MM.1S (cell line): ENCODE results near the gene CSNK1G3.
"Not testable (repeated sequence)": the region's sequence is repeated elsewhere in the genome, so short reads cannot be mapped to it uniquely, and the experiment has no call there.

Experiments
- DNase-seq: peaks from one replicate; pipeline ENCODE4 v3.0.0-alpha.2; 2015
- H2AFZ ChIP-seq: fragments of 300-600 bp; sonication (generic); 2 replicates; pipeline ENCODE4 v1.6.0; 2016; ENCODE audit warnings: antibody characterized with exemption, low read length
- H3F3A ChIP-seq: fragments of 300-600 bp; sonication (generic); 2 replicates; pipeline ENCODE4 v1.6.1; 2016; ENCODE audit warnings: mild to moderate bottlenecking, antibody characterized with exemption, low read length, moderate library complexity, mixed read lengths; ENCODE audit not compliant: insufficient read depth
- H3K27ac ChIP-seq: fragments of 300-600 bp; sonication (generic); 2 replicates; pipeline ENCODE4 v1.5.1; 2016; ENCODE audit warnings: mild to moderate bottlenecking, low read length
- H3K27me3 ChIP-seq: fragments of 300-600 bp; sonication (generic); replicated peaks from 2 replicates; pipeline ENCODE4 v1.6.0; 2016; ENCODE audit warnings: low read length; ENCODE audit not compliant: insufficient read depth
- H3K36me3 ChIP-seq: fragments of 300-600 bp; sonication (generic); replicated peaks from 2 replicates; pipeline ENCODE4 v1.6.1; 2016; ENCODE audit warnings: mild to moderate bottlenecking, low read length, mixed read lengths; ENCODE audit not compliant: insufficient read depth
- H3K4me1 ChIP-seq: fragments of 300-600 bp; sonication (generic); 2 replicates; pipeline ENCODE4 v1.6.1; 2016; ENCODE audit warnings: low read length, mixed read lengths
- H3K4me2 ChIP-seq: fragments of 300-600 bp; sonication (generic); 2 replicates; pipeline ENCODE4 v1.6.0; 2016; ENCODE audit warnings: low read depth, low read length
- H3K4me3 ChIP-seq: fragments of 300-600 bp; sonication (generic); 2 replicates; pipeline ENCODE4 v1.5.1; 2016; ENCODE audit warnings: low read length, mixed read lengths
- H3K79me2 ChIP-seq: fragments of 300-600 bp; sonication (generic); 2 replicates; pipeline ENCODE4 v1.6.1; 2016; ENCODE audit warnings: mixed run types, low read length, mixed read lengths
- H3K9ac ChIP-seq: fragments of 300-600 bp; sonication (generic); 2 replicates; pipeline ENCODE4 v1.6.1; 2016; ENCODE audit warnings: low read length, mixed read lengths
- H3K9me2 ChIP-seq: fragments of 300-600 bp; sonication (generic); replicated peaks from 2 replicates; pipeline ENCODE4 v1.6.1; 2016; ENCODE audit warnings: mild to moderate bottlenecking, low read length, mixed read lengths; ENCODE audit not compliant: insufficient read depth
- H3K9me3 ChIP-seq: fragments of 300-600 bp; sonication (generic); replicated peaks from 2 replicates; pipeline ENCODE4 v1.6.1; 2016; ENCODE audit warnings: mild to moderate bottlenecking, low read length, mixed read lengths; ENCODE audit not compliant: insufficient read depth
- H4K20me1 ChIP-seq: fragments of 300-600 bp; sonication (generic); 2 replicates; pipeline ENCODE4 v1.6.1; 2016; ENCODE audit warnings: mild to moderate bottlenecking, low read length, moderate library complexity, mixed read lengths; ENCODE audit not compliant: insufficient read depth
- CTCF ChIP-seq: fragments of 300-600 bp; sonication (generic); IDR thresholded peaks from 2 replicates; pipeline ENCODE4 v1.5.1; 2016; ENCODE audit warnings: antibody characterized with exemption, low read length, mixed read lengths
- EZH2 ChIP-seq: fragments of 300-600 bp; sonication (generic); optimal IDR thresholded peaks from 2 replicates; pipeline ENCODE3; 2017; ENCODE audit warnings: low read depth, mild to moderate bottlenecking, antibody characterized with exemption, low read length, mixed read lengths
- EZH2phosphoT487 ChIP-seq: fragments of 300-600 bp; sonication (generic); IDR thresholded peaks from 2 replicates; pipeline ENCODE4 v1.6.1; 2018; ENCODE audit warnings: antibody characterized with exemption, low read length

The CSNK1G3 gene

DNA sequence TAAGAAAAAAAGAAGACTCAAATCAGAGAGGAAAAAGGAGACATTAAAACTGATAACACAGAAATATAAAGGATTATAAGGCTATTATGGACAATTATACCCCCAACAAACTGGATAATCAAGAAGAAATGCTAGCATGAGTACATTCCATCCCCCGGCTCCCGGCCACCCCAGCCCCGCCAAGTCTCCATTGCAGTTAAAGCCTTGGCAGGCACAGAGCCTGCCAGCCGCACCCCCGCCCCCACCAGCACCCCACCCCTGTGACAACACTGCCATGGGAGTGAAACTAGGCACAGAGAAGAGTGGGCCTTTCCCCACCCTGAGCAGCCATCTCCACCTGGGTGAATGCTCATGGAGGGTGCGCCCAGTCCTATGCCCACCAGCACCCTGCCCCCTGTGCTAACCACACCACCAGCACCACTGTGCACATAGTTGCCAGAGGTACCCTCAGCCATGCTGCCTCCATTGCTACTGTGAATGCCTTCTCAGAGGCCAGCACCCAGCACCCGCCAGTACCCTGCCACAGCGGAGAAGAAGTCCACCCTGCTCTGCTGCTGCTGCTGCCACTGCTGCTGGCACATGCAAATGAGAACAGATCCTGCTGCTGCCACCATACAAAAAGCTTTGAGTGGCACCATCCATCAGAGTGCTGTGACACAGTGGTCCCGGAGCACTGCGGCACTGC is 117.0 kb downstream of the CSNK1G3 start:
- H3F3A ChIP-seq: no peaks in the 10 kb centered on the region
- H3K27ac ChIP-seq: no peak overlapping the region
- no peaks in the 10 kb centered on the region for H3K79me2 ChIP-seq
- H3K4me3 ChIP-seq: no peak overlapping the region
- TF ChIP-seq EZH2 (no peak), EZH2phosphoT487 (no peak), CTCF (no peak)
- H3K36me3 ChIP-seq: no peaks in the 10 kb centered on the region
- no peaks in the 10 kb centered on the region for H3K4me1 ChIP-seq
- H3K27me3 ChIP-seq: no peaks in the 10 kb centered on the region
- no peak for DNase-seq
- no peak overlapping the region for H2AFZ ChIP-seq
- no peaks in the 10 kb centered on the region for H3K9me3 ChIP-seq
- no peaks in the 10 kb centered on the region for H3K9me2 ChIP-seq
- no peak overlapping the region for H3K9ac ChIP-seq
- H3K4me2 ChIP-seq: no peak overlapping the region
- H4K20me1 ChIP-seq: no peaks in the 10 kb centered on the region

DNA sequence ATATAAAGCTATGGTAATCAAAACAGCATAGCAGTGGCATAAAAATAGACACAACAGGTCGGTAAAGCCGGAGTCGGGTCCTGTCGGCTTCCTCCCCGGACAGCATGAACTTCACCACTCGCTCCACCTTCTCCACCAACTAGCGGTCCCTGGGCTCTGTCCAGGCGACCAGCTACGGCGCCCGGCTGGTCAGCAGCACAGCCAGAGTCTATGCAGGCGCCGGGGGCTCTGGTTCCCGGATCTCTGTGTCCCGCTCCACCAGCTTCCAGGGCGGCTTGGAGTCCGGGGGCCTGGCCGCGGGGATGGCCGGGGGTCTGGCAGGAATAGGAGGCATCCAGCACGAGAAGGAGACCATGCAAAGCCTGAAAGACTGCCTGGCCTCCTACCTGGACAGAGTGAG is 124.0 kb downstream of the CSNK1G3 start:
- Histone ChIP-seq H3K9me3 (no peaks in the 10 kb centered on the region), H3K9ac (no peak overlapping the region), H3K4me2 (no peak overlapping the region), H3K9me2 (no peaks in the 10 kb centered on the region), H3F3A (no peaks in the 10 kb centered on the region), H3K36me3 (no peaks in the 10 kb centered on the region), H3K79me2 (no peaks in the 10 kb centered on the region), H3K27me3 (no peaks in the 10 kb centered on the region), H4K20me1 (no peaks in the 10 kb centered on the region), H2AFZ (no peak overlapping the region), H3K4me1 (no peaks in the 10 kb centered on the region), H3K4me3 (no peak overlapping the region), H3K27ac (no peak overlapping the region)
- no peak for DNase-seq
- TF ChIP-seq EZH2 (no peak), EZH2phosphoT487 (no peak)

- H3F3A ChIP-seq, H4K20me1 ChIP-seq, H3K9ac ChIP-seq, H3K79me2 ChIP-seq, H3K9me3 ChIP-seq, H3K4me2 ChIP-seq, H3K4me3 ChIP-seq, H3K27ac ChIP-seq, H3K27me3 ChIP-seq, H3K9me2 ChIP-seq, H3K4me1 ChIP-seq, DNase-seq, H3K36me3 ChIP-seq, H2AFZ ChIP-seq: not testable (repeated sequence)
Observed at GRCh38 chr5:123637028-123637427, 125.1 kb downstream of the CSNK1G3 start.

DNA sequence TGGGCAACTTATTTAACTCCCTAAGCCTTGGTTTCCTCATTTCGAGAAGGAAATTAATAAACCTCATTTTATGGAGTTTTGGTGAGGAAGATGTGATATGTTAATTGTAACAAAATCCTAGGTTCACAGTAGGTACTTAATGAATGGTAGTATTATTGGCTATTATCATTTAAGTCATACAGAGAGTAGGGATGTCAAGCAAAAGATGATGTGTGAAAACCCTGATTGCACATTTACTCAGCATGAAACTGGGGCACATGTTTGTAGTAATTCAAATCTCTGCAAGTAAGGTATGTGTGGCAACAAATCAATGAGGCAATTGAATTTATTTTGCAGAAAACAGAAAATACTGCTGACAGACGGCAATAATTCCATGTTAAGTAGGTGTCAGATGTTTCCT is 127.3 kb downstream of the CSNK1G3 start:
- Histone ChIP-seq H3K36me3 (no peaks in the 10 kb centered on the region), H3F3A (no peaks in the 10 kb centered on the region), H3K27me3 (no peaks in the 10 kb centered on the region), H3K9ac (no peak overlapping the region), H3K9me3 (no peaks in the 10 kb centered on the region), H2AFZ (no peak overlapping the region), H3K79me2 (no peaks in the 10 kb centered on the region), H3K4me3 (no peak overlapping the region), H3K27ac (no peak overlapping the region), H3K4me2 (no peak overlapping the region), H3K9me2 (no peaks in the 10 kb centered on the region), H4K20me1 (no peaks in the 10 kb centered on the region), H3K4me1 (no peaks in the 10 kb centered on the region)
- no peak for TF ChIP-seq EZH2phosphoT487
- TF ChIP-seq EZH2: no peak
- no peak for TF ChIP-seq CTCF
- no peak for DNase-seq
